HG03060 (cell line): ENCODE measurements around the gene SCAANT1.

Source experiments
- ATAC-seq: cut with Tn5 transposase; IDR thresholded peaks from one replicate; pipeline ENCODE4 v1.9.1; 2021; ENCODE audit warnings: low read depth, moderate number of reproducible peaks; ENCODE audit not compliant: unreplicated experiment

Gene SCAANT1

DNA sequence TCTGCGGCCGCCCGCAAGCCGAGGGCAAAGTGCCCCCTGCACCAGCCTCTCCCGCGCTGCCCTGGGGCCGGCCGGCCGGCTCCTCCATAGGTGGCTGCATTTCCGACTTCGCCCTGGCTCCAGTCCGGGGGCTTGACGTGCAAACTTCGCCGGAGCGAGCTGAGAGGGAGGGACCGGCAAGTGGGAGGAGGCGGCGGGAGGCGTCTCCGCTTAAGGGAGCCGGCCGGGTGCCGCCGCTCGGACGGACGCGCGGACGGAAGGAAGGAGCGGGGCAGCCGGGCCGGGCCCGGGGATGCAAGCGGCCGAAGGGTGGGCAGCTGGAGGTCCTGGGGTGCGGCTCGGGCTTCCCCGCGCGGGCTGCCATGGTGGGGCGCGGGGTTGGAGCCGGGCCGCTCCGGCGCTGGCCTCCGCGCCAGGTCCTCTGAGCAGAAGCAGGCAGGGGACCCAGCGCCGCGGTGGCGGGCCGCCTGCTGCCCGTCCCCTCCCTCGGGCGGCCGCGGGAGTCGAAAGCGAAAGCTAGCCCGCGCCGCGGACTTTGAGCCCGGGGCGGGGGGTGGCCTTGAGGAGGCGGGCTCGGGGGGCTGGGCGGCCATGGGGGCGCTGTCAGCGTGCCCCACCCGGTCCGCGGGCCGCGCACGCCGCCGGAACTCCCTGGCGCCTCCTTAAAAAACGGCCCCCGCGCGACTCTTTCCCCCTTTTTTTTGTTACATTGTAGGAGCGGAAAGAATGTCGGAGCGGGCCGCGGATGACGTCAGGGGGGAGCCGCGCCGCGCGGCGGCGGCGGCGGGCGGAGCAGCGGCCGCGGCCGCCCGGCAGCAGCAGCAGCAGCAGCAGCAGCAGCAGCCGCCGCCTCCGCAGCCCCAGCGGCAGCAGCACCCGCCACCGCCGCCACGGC lies at the start of gene SCAANT1:
TSS of gene SCAANT1 (minus strand) at position 511 of the 895 bp plus-strand sequence.
- peak; percentile 64 for ATAC-seq

DNA sequence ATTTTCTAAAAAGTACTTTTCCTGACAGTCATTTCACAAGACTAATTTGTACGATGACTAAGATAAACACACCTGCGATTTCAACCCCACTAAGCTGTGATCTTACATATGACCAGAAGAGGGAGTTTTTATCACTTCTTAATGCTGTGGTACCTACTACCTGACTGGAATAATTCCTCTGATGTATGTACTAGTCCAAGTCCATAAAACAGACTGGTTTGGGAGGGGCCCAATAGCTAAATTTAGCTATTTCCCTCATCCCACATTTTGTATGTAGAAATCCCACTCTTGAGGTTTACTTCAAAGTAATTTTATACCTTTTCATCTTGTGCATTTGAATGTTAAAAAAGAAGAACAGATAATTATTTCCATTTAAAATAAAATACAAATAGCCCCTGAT lies 49.7 kb upstream of the SCAANT1 start:
- ATAC-seq = peak; percentile 60

GRCh38 chr3:63960048-63960711 lies 48.0 kb upstream of the SCAANT1 start:
- no peak for ATAC-seq

DNA sequence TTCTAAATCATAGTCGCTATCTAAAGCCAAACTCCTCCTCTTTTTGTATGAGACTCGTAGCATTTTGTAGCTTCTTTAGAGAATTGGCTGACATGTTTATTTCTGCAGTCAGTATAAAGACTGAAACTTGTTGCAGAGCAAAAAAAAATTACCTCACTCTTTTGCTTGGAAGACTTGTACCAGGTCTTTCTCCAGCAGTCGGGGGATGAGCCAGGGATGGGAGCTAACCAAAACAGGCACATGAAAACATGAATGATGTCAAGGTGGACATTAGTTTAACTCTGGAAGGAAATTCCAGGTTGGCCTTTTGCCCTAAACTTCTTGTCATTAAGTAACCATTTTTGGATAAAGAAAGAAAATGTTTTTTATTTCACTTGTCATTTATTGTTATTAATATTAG lies 47.0 kb upstream of the SCAANT1 start:
- ATAC-seq = no peak

DNA sequence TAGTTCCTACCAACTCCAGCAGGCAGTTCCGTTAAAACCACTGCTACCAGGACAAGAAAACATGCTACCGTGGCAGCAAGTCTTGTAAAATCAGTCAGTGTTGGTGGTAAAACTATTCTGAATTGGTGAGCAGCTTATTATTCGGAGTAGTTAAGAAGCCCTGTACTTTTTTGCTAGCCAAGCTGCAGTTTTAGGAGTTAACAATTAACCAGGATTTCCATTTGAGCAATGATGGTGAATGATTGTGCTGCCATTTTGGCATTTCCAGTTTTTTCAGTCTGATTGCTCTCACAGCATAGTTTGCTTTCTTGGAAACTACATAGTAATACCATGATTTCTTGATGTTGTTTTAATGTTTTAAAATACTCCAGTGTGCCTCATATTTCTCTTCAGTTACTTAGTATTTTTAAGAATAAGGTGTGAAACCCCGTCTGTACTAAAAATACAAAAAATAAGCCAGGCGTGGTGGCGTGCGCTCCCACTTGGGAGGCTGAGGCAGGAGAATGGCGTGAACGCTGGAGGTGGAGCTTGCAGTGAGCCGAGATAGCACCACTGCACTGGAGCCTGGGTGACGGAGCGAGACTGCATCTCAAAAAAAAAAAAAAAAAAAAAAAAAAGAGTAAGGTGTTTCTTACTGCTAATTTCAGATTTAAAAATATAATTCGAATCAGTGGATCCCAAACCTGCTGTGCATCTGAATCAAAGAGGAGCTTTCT lies 43.8 kb upstream of the SCAANT1 start:
- ATAC-seq = no peak

GRCh38 chr3:63955036-63955650 lies 43.0 kb upstream of the SCAANT1 start:
- ATAC-seq = no peak

DNA sequence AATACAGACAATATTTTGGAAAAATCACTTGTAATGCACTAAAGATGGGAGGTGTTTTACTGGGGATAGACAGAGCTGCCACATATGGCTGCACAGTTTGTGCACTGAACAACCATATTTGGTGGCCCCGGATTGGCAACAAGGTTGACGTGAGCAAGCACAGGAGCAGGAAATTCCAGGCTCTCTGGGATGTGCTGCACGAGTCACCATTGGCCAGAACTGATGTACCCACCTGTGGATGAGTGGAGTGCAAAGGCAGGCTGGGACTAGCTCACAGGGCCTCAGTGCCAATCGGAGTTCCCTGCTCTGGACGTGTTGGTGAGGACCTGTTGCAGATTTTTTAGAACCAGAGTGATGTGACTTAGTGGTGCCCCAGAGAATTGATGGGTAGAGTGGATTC lies 42.0 kb upstream of the SCAANT1 start:
- ATAC-seq = no peak

DNA sequence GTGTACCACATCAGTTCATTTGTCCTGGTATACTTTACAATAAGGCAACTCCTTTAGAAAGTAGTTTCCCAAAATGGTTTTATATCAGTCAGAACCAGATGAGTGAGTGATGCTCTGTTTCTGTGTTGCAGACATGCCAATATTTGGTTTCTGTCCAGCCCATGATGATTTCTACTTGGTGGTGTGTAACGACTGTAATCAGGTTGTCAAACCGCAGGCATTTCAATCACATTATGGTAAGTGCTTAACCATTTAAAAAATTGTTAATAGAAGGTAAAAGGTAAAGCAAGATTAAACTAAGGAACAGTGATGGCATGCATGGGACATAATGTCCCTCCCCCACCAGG lies 40.0 kb upstream of the SCAANT1 start:
- ATAC-seq = no peak

DNA sequence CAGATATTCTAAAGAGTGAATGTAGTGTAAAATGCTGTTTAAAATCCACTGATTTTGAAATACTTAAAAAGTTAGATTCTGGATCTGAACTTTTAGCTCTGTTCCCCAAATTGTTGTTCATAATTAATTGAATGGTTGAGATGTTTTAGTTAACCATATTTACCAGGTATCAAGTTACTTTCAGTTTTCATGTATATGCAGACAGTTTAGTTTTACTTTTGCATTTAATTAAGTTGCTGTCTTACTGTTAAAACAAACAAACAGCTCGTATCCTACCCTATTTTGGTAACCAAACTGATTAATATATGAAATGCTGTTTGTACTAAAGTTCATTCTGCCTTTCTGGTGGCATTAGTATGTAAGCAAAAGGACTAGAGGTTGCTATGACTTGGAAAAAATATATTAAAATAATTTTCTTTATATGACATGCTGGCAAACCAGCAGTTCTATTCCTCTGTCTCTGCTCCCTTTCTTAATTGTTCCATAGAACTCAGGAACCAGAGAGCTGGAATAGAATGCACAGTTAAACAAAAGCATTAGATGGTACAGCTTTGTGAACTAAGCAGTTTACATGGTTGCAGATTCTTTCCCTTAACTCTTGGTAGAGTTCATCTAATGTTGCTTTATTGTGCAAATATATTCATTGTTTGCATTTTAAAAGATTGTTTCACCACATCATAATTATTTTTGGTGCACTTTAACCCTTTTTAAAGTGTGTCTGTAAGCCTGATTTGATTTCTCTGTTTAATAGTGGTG lies 39.5 kb upstream of the SCAANT1 start:
- no peak for ATAC-seq

DNA sequence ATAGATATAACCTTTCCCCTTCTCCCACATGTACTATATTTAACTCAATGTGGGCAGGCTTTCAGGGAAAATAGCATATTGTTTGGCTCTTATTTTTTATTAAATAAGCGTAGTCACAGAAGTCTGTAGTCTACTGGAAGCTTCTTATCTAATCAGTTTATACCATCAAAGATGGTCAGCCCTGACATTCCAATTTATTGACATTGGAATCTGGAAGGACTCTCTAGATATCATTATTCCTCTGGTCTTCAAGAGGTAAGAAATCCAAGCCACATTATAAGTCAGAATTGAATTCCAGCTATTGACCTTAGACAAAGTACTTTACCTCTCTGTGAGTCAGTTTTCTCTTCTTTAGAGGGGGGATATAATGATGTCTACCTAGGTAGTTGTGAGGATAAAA lies 38.5 kb upstream of the SCAANT1 start:
- ATAC-seq = no peak

DNA sequence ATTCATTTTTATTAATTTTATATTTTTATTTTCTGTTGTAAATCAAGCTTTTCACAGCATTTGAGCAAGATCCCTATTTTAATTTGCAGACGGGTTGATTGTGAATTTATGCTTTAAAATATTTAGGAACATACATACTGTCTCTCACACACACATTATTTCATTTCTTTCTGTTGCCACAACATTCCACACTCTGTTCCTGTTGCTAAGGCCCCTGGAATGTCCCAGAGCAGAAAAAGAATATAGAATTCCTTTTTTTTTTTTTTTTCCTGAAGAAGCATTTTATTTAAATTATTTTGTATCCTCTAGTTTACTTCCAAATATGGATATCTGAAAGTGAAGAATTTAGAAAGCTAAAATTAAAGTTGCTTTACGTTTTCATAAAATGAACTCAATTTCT lies 36.8 kb upstream of the SCAANT1 start:
- ATAC-seq = no peak

DNA sequence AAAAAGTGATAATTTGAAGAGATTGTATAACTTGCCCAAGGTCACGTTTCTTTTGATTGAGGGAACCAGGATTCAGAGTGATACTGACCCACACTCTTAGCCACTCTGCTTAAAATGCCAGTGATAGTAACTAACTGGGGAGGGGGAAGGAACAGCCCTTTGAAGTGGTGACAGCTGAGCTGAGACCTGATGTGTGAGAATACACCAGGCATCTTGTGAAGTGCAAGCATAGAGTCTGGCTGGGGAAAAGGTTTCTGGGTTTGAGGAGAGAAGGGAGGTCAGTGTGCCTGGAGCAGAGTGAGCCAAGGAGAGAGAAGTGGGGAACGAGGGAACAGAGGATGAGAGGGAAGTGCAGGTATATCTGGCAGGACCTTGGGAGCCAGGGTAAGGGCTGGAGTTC lies 35.4 kb upstream of the SCAANT1 start:
- ATAC-seq = no peak

GRCh38 chr3:63946753-63947152 lies 34.6 kb upstream of the SCAANT1 start:
- ATAC-seq = no peak

DNA sequence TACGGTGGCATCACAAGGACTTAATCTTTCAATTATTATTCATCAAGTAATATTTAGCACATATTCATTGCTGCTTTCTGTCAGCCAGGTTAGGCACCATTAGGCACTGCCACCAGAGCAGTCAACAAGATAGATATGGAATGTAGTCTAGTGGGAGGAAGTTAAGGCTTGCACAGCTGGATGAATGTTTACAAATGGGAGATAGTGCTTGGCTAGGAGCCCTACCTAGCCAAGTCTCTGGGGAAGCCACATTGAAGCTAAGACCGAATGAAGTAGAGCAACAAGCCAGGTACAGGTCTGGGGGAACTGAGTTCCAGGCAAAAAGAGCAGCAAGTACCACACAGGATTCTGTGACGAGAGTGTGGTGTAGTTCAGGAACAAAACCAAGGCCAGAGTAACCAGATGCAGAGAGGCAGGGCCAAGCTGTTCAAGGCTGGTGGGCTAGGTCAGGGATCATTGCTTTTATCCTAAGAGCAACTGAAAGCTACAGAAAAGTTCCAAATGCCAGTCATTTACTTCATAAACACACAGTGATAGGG lies 33.4 kb upstream of the SCAANT1 start:
- ATAC-seq = no peak

DNA sequence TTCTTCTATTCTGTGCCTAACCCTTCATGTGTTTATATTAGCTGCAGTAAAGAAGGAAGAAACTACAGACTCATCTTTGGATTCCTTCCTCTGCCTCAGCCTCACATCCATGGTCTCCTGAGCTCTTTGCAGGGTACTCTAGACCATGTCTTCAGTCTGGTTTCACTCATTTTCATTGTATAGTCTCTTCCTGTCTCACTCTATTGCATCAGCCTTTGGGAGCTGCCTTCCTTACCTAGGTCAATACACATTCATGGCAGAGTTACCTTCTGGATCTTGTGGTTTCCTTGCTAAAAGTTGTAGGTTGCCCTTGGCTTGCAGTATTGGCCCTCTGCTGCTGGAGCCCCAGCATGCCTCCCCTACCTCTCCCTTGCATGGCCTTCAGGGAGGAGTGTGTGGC lies 31.5 kb upstream of the SCAANT1 start:
- no peak for ATAC-seq

- ATAC-seq = no peak
These were observed 30.3 kb upstream of the SCAANT1 start for GRCh38 chr3:63942528-63942927.

DNA sequence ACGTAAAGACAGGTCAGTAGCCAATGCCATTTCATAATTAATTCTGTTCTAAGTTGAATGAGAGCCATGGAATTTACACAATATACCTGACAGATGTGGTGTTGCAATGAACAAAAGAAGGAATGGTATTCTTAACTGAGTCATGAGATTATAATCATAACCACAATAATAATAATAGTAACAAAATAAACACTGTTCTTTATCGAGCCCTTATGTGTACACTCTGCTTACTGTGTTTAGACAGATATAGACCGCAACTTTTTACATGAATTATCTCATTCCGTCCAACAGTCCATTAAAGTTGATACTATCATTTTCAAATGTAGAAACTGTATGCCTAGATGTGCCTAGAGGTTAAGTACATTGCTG lies 28.2 kb upstream of the SCAANT1 start:
- no peak for ATAC-seq

GRCh38 chr3:63937661-63938651 lies 25.8 kb upstream of the SCAANT1 start:
- ATAC-seq = peak; percentile 46

- ATAC-seq = no peak
These were observed 24.7 kb upstream of the SCAANT1 start for GRCh38 chr3:63936925-63937324.
